ENCODE results near the gene TUBB8. TPM values are rescaled to one million over a fixed set of nuclear protein-coding genes. Genes with fewer than 3 reads are reported as not detected.

TUBB8 gene
- total RNA-seq (2022; extraction: Qiagen RNA extraction): 0.06 to 0.22 TPM (median 0.15 TPM) in 3 of 5 replicates, not detected in the others

DNA sequence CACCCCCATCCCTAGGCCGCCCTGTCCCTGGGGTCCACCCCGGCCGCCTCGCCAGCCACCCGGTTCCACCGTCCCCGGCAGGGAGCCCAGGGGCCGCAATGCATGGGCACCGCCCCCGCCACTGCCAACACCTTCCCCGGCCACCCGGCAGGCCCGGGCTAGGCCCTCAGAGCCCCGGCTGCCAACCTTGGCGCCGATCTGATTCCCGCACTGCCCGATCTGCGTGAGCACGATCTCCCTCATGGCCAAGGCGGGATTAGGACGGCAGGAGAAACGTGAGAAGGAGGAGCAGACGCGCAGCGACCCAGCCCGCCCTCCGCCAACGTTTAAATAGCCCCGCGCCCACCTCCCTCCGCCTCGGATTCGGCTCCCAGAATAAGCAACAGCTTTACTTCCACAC, at the start of gene TUBB8:
TUBB8 (minus strand) TSS at position 301 of the 400 bp plus-strand sequence; CDS start at position 243, 58 bp downstream.

Other genes starting within 250 kb of the TUBB8 start
- gene ZMYND11, start 86.2 kb upstream of the TUBB8 start, total RNA-seq (2022; extraction: Qiagen RNA extraction): 33.7 to 54.6 TPM (median 42.3 TPM) in 5 replicates